Activated CD8-positive, alpha-beta T cell treated with anti-CD3 and anti-CD28 coated beads for 36 hours (primary cell): ENCODE data around the gene PPP2R1B. TPM values are rescaled to one million over a fixed set of nuclear protein-coding genes. Genes with fewer than 3 reads are reported as not detected.

Experiments
- ATAC-seq: fragments of 200-7000 bp; cut with Tn5 transposase; one replicate; pipeline ENCODE4 v1.10.0; 2021; ENCODE audit warnings: mild to moderate bottlenecking, moderate library complexity
- CTCF ChIA-PET: fragments of 350-600 bp; sonication (Branson Sonifier 250); formaldehyde crosslinking; loops from one replicate; lab custom pipeline; 2021; ENCODE audit warnings: antibody characterized with exemption; lab: Charles Lee
- POLR2A ChIA-PET: fragments of 350-600 bp; sonication (Branson Sonifier 250); formaldehyde crosslinking; loops from one replicate; lab custom pipeline; 2021; ENCODE audit warnings: antibody characterized with exemption; lab: Charles Lee
- DNase-seq: peaks from one replicate; pipeline ENCODE4 v3.0.0-alpha.2; 2020
- H3K27ac Mint-ChIP-seq: one replicate; pipeline ENCODE4 v1.8.0; 2021; ENCODE audit warnings: mild to moderate bottlenecking, mixed read lengths
- H3K27me3 Mint-ChIP-seq: one replicate; pipeline ENCODE4 v1.8.0; 2021; ENCODE audit warnings: mixed read lengths
- H3K36me3 Mint-ChIP-seq: one replicate; pipeline ENCODE4 v1.8.0; 2021; ENCODE audit warnings: low read depth, mixed read lengths
- H3K4me1 Mint-ChIP-seq: one replicate; pipeline ENCODE4 v1.8.0; 2021; ENCODE audit warnings: low read depth, mixed read lengths
- H3K4me3 Mint-ChIP-seq: one replicate; pipeline ENCODE4 v1.8.0; 2021; ENCODE audit warnings: mild to moderate bottlenecking, moderate library complexity, mixed read lengths
- H3K9me3 Mint-ChIP-seq: one replicate; pipeline ENCODE4 v1.8.0; 2021; ENCODE audit warnings: mixed read lengths
- intact Hi-C: fragments of 100-400 bp; cut with micrococcal nuclease; formaldehyde crosslinking; loops from one replicate; pipeline ENCODE4 v1.10.0; 2022
- total RNA-seq, 2 experiments: library from RNA; stranded (reverse); gene quantifications; one replicate each; pipeline ENCODE4 v1.2.3, GENCODE V29; 2021
- TF ChIP-seq, protein P1 (sequence below): fragments of 200-600 bp; IDR thresholded peaks from one replicate; pipeline ENCODE4 v1.8.0; 2022; ENCODE audit warnings: antibody characterized with exemption, mild to moderate bottlenecking

Gene PPP2R1B
- total RNA-seq, 2 experiments from 2014 or later = 49.7 to 54.0 TPM

DNA sequence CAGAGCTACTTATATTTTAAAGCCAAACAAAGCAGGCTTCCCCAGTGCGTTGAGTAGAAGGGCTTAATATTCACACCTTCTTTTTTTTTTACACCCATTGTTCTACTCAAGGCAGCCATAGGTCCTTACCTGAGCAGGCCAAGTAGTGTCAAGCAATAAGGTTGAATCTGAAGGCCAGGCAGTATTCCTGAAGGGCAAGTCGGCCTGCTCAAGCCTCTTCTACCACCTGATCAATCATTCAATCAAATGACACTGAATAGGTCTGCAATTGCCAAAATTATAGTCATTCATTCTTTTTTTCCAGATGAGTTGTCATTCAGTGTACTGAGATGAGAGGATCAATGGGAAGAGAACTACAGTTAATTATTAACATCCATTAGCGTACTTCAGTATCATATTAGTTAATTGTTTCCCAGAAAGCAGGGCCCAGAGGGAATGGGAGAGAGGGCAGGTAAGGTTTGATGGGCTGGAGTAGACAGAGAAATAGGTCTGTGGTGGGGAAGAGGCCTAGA lies 11.9 kb upstream of the PPP2R1B start:
- POLR2A ChIA-PET = no interaction called here
- CTCF ChIA-PET = interaction anchor here (0.7 to 6.0 kb wide), 24 partner anchors 9 to 323 kb away, joined by 3 to 91 read pairs (median 7); partner anchors contain the start of gene PPP2R1B
- Mint-ChIP-seq H3K27ac (no peak overlapping the region), H3K4me3 (no peak overlapping the region), H3K27me3 (no peaks in the 10 kb centered on the region), H3K36me3 (no peaks in the 10 kb centered on the region), H3K9me3 (no peaks in the 10 kb centered on the region), H3K4me1 (no peaks in the 10 kb centered on the region)
- DNase-seq = no peak
- no peak for ATAC-seq
- intact Hi-C loops = loop anchor here (5.0 kb wide), 1 partner anchor 64 kb away; no protein-coding TSS in a partner anchor
- TF ChIP-seq, protein P1, sequence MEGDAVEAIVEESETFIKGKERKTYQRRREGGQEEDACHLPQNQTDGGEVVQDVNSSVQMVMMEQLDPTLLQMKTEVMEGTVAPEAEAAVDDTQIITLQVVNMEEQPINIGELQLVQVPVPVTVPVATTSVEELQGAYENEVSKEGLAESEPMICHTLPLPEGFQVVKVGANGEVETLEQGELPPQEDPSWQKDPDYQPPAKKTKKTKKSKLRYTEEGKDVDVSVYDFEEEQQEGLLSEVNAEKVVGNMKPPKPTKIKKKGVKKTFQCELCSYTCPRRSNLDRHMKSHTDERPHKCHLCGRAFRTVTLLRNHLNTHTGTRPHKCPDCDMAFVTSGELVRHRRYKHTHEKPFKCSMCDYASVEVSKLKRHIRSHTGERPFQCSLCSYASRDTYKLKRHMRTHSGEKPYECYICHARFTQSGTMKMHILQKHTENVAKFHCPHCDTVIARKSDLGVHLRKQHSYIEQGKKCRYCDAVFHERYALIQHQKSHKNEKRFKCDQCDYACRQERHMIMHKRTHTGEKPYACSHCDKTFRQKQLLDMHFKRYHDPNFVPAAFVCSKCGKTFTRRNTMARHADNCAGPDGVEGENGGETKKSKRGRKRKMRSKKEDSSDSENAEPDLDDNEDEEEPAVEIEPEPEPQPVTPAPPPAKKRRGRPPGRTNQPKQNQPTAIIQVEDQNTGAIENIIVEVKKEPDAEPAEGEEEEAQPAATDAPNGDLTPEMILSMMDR = no peak

DNA sequence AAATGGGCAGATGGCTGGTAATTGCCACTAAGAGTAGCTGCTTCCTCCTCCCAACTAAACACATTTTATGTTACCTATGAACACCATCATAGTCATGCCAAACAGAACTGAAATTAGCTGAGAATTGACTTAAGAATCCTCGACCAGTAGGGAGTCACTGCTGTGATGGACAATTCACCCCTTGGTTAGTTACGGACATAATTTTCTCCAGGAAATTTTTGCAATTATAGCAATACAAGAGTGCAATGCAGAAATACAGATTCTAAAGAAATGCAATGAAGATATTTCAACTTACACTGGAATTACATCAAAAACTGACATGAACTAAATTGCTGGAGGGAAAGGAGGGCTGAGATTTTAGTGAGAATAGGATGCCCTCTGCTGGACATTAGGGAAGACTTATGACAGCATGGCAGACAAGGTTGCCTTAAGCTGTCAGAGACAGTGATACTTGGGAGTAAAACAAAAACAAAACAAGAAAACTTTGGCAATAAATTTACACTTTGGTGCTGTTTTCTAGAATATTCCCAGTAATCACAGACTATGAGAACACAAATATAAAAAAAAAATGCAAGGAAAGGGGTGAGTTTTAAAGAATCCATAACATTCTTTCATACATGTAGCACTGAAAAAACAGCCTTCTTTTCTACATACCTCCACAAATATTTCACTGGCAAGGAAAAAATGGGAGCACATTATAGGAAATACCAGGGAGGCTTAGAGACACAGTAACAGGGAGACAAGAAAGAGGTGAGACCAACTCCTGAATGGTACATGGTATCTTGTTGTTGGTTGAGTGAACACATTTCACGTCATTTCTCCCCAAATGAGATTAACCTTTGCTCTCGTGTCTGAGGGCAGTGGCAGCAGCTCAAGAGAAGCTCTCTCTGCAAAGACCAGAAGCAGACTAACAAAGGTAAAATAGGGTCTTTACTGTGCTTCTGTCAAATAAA lies 11.2 kb upstream of the PPP2R1B start:
- ChIA-PET CTCF (interaction anchor here (0.6 to 6.0 kb wide), 44 partner anchors 8 to 330 kb away, joined by 3 to 91 read pairs (median 5); partner anchors contain the start of gene PPP2R1B), POLR2A (interaction anchor here (1.1 to 1.2 kb wide), 2 partner anchors 10 to 15 kb away, joined by 3 to 4 read pairs; no protein-coding TSS in a partner anchor)
- no peaks in the 10 kb centered on the region for H3K27me3 Mint-ChIP-seq

DNA sequence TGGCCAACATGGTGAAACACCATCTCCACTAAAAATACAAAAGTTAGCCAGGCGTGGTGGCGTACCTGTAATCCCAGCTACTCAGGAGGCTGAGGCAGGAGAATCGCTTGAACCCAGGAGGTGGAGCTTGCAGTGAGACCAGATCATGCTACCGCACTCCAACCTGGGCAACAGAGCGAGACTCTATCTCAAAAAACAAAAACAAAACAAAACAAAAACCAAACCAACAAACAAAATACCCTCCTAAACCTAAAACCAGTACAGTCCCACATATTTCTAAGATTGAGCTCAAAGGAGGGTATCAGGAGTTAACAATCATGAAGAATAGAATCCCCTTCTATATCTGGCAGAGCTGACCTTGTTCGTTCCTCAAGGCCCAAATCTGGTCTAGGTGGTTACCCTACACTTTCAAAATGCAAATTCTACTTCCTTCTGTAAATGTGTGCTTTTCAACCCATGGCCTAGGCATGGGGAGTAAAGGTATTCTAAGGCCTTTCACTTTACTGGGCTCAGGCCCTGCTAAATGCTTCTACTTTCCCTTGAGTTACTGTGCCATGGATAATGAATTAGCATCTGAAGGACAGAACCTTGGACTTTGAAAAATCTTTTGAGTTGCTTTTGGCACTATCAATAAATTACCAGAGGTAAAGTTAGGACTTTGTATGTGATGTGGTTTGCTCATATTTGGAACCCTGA lies 10.4 kb upstream of the PPP2R1B start:
- H3K4me1 Mint-ChIP-seq = no peaks in the 10 kb centered on the region
- ChIA-PET POLR2A (interaction anchor here (1.1 to 1.2 kb wide), 2 partner anchors 9 to 16 kb away, joined by 3 to 4 read pairs; no protein-coding TSS in a partner anchor), CTCF (interaction anchor here (0.6 to 6.0 kb wide), 36 partner anchors 7 to 330 kb away, joined by 3 to 91 read pairs (median 6); partner anchors contain the start of gene PPP2R1B)
- ATAC-seq (no peak), DNase-seq (no peak)
- intact Hi-C loops = loop anchor here (1.0 to 5.0 kb wide), 2 partner anchors 66 to 175 kb away; no protein-coding TSS in a partner anchor
- no peak overlapping the region for H3K27ac Mint-ChIP-seq
- no peaks in the 10 kb centered on the region for H3K9me3 Mint-ChIP-seq
- no peak overlapping the region for H3K4me3 Mint-ChIP-seq
- H3K36me3 Mint-ChIP-seq = no peaks in the 10 kb centered on the region
- H3K27me3 Mint-ChIP-seq = no peaks in the 10 kb centered on the region
- TF ChIP-seq, protein P1 = no peak

More for the DNA sequence above, 11.2 kb upstream of the PPP2R1B start:
- Mint-ChIP-seq H3K36me3 (no peaks in the 10 kb centered on the region), H3K4me3 (no peak overlapping the region), H3K27ac (no peak overlapping the region), H3K9me3 (no peaks in the 10 kb centered on the region), H3K4me1 (no peaks in the 10 kb centered on the region)
- intact Hi-C loops = loop anchor here (1.0 to 5.0 kb wide), 2 partner anchors 65 to 176 kb away; no protein-coding TSS in a partner anchor
- DNase-seq = peak; percentile 18
- TF ChIP-seq, protein P1 = peak; percentile 80
- ATAC-seq = peak; percentile 91

DNA sequence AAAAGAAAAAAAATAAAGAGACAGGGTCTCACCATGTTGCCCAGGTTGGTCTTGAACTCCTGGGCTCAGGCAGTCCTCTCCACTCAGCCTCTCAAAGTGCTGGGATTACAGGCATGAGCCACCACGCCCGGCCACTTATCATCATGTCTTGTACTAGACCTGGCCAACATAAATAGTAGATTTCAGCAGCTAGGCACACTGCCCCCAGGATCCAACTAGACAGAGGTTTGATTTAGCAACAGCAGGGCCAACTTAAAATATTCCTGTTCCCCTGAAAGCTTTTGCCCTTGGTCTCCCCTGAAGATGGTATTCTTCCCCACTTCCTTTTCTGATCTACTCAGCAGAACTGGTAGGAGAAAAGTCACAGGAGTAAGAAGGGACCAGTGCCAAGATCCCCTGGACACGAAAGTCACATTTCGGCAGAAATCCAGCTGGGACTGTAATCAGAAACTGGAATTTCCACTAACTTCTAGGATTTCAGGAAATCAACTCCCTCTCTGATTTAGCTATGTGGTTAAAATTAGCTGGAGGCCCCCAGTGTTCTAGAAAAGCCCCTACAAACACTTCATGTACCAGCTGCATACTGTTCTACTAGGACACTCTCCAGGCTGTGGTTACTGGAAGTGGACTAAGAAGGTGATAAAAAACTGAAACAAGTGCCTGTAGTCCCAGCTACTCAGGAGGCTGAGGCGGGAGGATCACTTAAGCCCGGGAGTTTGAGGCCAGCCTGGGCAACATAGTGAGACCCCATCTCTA lies 8.9 kb upstream of the PPP2R1B start:
- DNase-seq (no peak), ATAC-seq (no peak)
- Mint-ChIP-seq H3K4me1 (no peaks in the 10 kb centered on the region), H3K27me3 (no peaks in the 10 kb centered on the region), H3K4me3 (no peak overlapping the region), H3K36me3 (no peaks in the 10 kb centered on the region), H3K27ac (no peak overlapping the region), H3K9me3 (no peaks in the 10 kb centered on the region)
- ChIA-PET CTCF (interaction anchor here (1.8 to 6.0 kb wide), 6 partner anchors 12 to 208 kb away, joined by 4 to 91 read pairs (median 52); partner anchors contain the start of gene PPP2R1B), POLR2A (no interaction called here)
- intact Hi-C loops = loop anchor here (5.0 kb wide), 1 partner anchor 67 kb away; no protein-coding TSS in a partner anchor
- TF ChIP-seq, protein P1 = no peak
